ENCODE data around the gene HMGB1. TPM values are rescaled to one million over a fixed set of nuclear protein-coding genes. Genes with fewer than 3 reads are reported as not detected.

HMGB1 gene
- total and polyA plus RNA-seq, 2 donors (not counting 1 experiment from before 2014, with no cell fraction given) = 79.2 to 529 TPM

DNA sequence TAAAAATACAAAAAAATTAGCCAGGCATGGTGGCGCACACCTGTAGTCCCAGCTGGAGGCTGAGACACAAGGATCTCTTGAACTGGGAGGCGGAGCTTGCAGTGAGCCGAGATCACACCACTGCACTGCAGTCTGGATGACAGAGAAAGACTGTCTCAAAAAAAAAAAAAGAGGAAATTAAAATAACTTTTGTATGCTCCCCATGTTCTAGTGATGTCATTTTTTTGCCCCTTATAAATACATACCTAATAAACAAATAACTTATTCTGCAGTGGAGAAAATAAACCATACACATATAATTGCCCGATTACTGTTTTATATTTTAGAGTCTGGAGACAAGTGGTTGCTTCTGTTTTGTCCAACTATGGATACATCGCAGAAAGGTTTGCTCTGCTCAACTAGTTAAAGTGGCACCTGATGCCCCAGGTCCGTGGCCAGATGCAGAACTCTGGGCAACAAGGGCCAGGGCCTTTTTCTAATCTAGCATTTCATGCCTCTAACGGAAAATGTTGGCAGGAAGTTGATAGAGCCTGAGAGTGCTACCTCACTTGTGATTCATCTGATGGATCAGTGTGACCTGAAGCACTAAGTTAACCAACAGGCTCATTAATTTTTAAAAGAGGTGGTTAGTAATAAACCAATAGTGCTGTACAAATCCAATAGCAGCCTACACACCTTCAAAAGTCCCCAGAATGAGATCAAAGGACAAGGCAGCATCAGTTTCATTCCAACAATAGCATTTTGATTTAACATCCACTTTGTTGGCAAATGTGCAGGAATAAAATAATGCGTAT lies 24.6 kb downstream of the HMGB1 start:
- Histone ChIP-seq H3K4me1 (ENCODE audit: control insufficient read depth in 2 of 2, insufficient read depth in 2 of 2, low read length in 2 of 2) (peaks cover 59 to 61% of the 10 kb centered on the region in 2 donors), H3K9me3 (ENCODE audit: control extremely low read depth in 1 of 3, control insufficient read depth in 2 of 3, insufficient read depth in 1 of 3, low read length in 2 of 3) (peaks cover 0 to 4% (median 0%) of the 10 kb centered on the region in 3 donors), H3K9ac (ENCODE audit: low read length) (no peak overlapping the region), H3K79me2 (ENCODE audit: control insufficient read depth, insufficient read depth, low read length) (peaks cover 9% of the 10 kb centered on the region), H3K4me3 (ENCODE audit: control extremely low read depth in 1 of 5, extremely low read depth in 1 of 5, insufficient read depth in 1 of 5, low read depth in 2 of 5, low read length in 4 of 5) (no peak overlapping the region), H4K20me1 (ENCODE audit: control insufficient read depth, insufficient read depth, low read length, poor library complexity, severe bottlenecking) (no peaks in the 10 kb centered on the region), H3K4me2 (replicated peaks; ENCODE audit: low read depth, low read length, poor library complexity, severe bottlenecking) (peak overlapping the region; percentile 23), H3K27me3 (replicated peaks in 1 of 4; ENCODE audit: control extremely low read depth in 1 of 4, control insufficient read depth in 3 of 4, insufficient read depth in 4 of 4, low read length in 3 of 4) (no peaks in the 10 kb centered on the region), H3K27ac (ENCODE audit: low read length in 2 of 2) (peak overlapping the region; percentile 20 to 76), H3K36me3 (replicated peaks in 1 of 2; ENCODE audit: control extremely low read depth in 1 of 2, control insufficient read depth in 1 of 2, extremely low read depth in 1 of 2, insufficient read depth in 2 of 2, low read length in 1 of 2) (no peaks in the 10 kb centered on the region), H2AFZ (ENCODE audit: insufficient read depth, low read depth, low read length, poor library complexity, severe bottlenecking) (peak overlapping the region; percentile 67)
- intact Hi-C loops (cut with micrococcal nuclease) = loop anchor here (5.0 kb wide), 1 partner anchor 134 kb away; the partner anchor contains the start of gene KATNAL1
- peaks cover 52% of the 10 kb centered on the region for H3K4me1 Mint-ChIP-seq
- ChIA-PET CTCF (interaction anchor here (1.3 to 5.6 kb wide), 5 partner anchors 10 to 68 kb away, joined by 4 to 48 read pairs (median 8); no protein-coding TSS in a partner anchor), POLR2A (interaction anchor here (0.6 to 0.7 kb wide), 2 partner anchors 12 to 15 kb away, joined by 3 to 5 read pairs; no protein-coding TSS in a partner anchor)
- no peaks in the 10 kb centered on the region for H3K9me3 Mint-ChIP-seq (ENCODE audit: insufficient read depth)
- H3K27ac Mint-ChIP-seq = peak overlapping the region; percentile 86
- DNase-seq = no peak
- 41% methylated on average over 2 of the region's 8 CpGs for WGBS (ENCODE audit: insufficient coverage)
- H3K27me3 Mint-ChIP-seq = no peaks in the 10 kb centered on the region
- ATAC-seq (ENCODE audit: low read depth) = no peak
- TF ChIP-seq CTCF (IDR thresholded peaks at IDR 0.05) (no peak), EZH2 (IDR thresholded peaks at IDR 0.05; ENCODE audit: borderline replicate concordance, insufficient read depth, low read depth, low read length, poor library complexity, severe bottlenecking) (no peak)
- H3K4me3 Mint-ChIP-seq = peak overlapping the region; percentile 61

DNA sequence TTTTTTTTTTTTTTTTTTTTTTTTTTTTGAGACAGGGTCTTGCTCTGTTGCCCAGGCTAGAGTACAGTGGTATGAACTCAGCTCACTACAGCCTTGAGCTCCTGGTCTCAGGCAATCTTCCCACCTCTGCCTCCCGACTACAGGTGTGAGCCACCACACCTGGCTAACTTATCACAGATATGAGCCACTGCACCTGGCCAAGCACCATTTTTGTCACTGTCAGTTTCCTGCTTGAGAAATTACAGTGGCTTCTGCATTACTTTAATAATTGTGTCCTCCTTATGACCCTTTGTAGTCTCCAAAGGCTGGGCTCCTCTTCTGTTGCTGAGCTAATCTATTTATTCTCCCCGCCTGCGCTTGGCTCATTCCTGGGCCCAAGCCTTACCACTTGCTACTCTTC lies 27.4 kb downstream of the HMGB1 start:
- TF ChIP-seq EZH2 (IDR thresholded peaks at IDR 0.05; ENCODE audit: borderline replicate concordance, insufficient read depth, low read depth, low read length, poor library complexity, severe bottlenecking) = no peak
- no peak for TF ChIP-seq CTCF (IDR thresholded peaks at IDR 0.05)
- H3K4me3 Mint-ChIP-seq = no peak overlapping the region
- no peak for DNase-seq
- H3K9me3 Mint-ChIP-seq (ENCODE audit: insufficient read depth) = no peaks in the 10 kb centered on the region
- H3K27ac Mint-ChIP-seq = peak overlapping the region; percentile 2
- no peak overlapping the region for H2AFZ ChIP-seq (ENCODE audit: insufficient read depth, low read depth, low read length, poor library complexity, severe bottlenecking)
- no peaks in the 10 kb centered on the region for H3K27me3 Mint-ChIP-seq
- peaks cover 32 to 33% of the 10 kb centered on the region in 2 donors for H3K4me1 ChIP-seq (ENCODE audit: control insufficient read depth in 2 of 2, insufficient read depth in 2 of 2, low read length in 2 of 2)
- peaks cover 26% of the 10 kb centered on the region for H3K4me1 Mint-ChIP-seq
- ChIA-PET POLR2A (interaction anchor here (0.6 kb wide), 1 partner anchor 233 kb away, joined by 3 read pairs; no protein-coding TSS in a partner anchor), CTCF (no interaction called here)
- intact Hi-C loops (cut with micrococcal nuclease) = no loop called here
- no peaks in the 10 kb centered on the region for H3K27me3 ChIP-seq (replicated peaks in 1 of 4; ENCODE audit: control extremely low read depth in 1 of 4, control insufficient read depth in 3 of 4, insufficient read depth in 4 of 4, low read length in 3 of 4)
- H3K9ac ChIP-seq (ENCODE audit: low read length) = no peak overlapping the region
- H3K79me2 ChIP-seq (ENCODE audit: control insufficient read depth, insufficient read depth, low read length) = no peaks in the 10 kb centered on the region
- H3K4me3 ChIP-seq (ENCODE audit: control extremely low read depth in 1 of 5, extremely low read depth in 1 of 5, insufficient read depth in 1 of 5, low read depth in 2 of 5, low read length in 4 of 5) = no peak overlapping the region
- no peaks in the 10 kb centered on the region for H4K20me1 ChIP-seq (ENCODE audit: control insufficient read depth, insufficient read depth, low read length, poor library complexity, severe bottlenecking)
- no peak overlapping the region for H3K27ac ChIP-seq (ENCODE audit: low read length in 2 of 2)
- no peaks in the 10 kb centered on the region for H3K36me3 ChIP-seq (replicated peaks in 1 of 2; ENCODE audit: control extremely low read depth in 1 of 2, control insufficient read depth in 1 of 2, extremely low read depth in 1 of 2, insufficient read depth in 2 of 2, low read length in 1 of 2)
- H3K4me2 ChIP-seq (replicated peaks; ENCODE audit: low read depth, low read length, poor library complexity, severe bottlenecking) = no peak overlapping the region
- H3K9me3 ChIP-seq (ENCODE audit: control extremely low read depth in 1 of 3, control insufficient read depth in 2 of 3, insufficient read depth in 1 of 3, low read length in 2 of 3) = peaks cover 0 to 4% (median 0%) of the 10 kb centered on the region in 3 donors
- no peak for ATAC-seq (ENCODE audit: low read depth)
- WGBS (ENCODE audit: insufficient coverage) = 74% methylated on average over 3 of the region's 3 CpGs
